Daoy (cell line): ENCODE results near the gene SPRR4. TPM values are rescaled to one million over a fixed set of nuclear protein-coding genes. Genes with fewer than 3 reads are reported as not detected.
"Not testable (repeated sequence)": the region's sequence is repeated elsewhere in the genome, so short reads cannot be mapped to it uniquely, and the experiment has no call there.

Source experiments
- DNase-seq: peaks from one replicate; pipeline ENCODE4 v3.0.0-alpha.2; 2015; ENCODE audit warnings: low read depth
- total RNA-seq: library from RNA; depleted of rRNA; stranded (reverse); fragments of >200 nt; shearing (Covaris generic); gene quantifications from 2 replicates; pipeline ENCODE4 v1.2.3, GENCODE V29; 2014

SPRR4 gene
- total RNA-seq, 1 experiment from 2014 or later, result not detected

DNA sequence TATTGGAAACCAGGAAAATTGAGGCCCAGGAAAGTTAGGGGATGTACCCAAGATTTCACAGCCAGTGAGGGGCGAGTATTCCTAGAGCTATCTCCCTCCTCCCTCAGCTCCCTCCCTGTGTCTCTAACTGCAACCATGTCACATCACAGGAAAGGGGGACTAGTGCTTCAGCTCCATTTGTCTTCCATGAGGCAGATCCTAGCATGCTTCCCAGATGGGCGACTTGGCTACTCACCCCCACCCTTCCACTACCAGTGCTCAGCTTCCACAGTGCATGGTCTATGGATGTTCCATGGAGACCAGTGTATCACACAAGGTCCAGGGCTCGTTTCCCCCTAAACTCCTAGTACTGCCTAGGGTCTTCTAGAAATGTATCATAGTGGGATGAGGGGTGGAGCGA, 4.6 kb upstream of the SPRR4 start:
- no peak for DNase-seq

DNA sequence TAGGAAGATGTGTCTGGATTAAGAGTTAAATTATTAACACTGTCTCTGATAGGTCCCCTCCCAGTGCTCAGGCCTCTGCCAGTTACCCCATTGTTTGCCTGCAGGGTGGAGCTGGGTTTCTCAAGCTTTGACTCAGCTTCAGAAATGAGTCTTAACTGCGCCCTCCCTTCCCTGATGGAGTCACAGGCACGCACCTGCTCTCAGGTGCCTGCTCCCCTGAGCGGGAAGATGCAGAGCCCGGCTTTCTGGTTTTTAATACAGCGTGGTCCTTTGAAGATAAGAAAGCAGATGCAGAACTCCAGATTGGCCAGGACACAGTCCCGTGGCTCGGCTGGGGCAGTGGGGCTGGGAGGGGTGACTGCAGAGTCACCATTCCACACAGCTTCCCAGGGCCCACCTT, 3.2 kb upstream of the SPRR4 start:
- DNase-seq, result no peak

DNA sequence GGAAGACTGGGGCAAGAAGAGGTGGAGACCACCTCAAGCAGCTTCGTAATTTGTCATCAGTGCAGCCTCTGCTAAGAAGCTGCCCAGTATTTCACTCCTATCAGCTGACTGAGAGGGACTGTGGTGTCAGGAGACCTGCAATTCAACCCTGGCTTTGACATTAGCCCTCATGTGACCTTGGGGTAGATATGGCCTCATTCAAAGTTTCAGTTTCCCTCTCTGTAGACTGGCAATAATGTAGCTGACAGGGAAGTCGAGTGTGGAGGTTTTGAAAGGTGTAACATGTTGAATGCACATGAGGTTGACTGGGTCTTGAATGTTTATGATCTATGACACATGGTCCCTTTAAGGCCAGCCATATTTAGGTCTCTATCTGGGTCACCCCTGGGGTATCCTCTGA, 2.2 kb upstream of the SPRR4 start:
- no peak for DNase-seq

DNA sequence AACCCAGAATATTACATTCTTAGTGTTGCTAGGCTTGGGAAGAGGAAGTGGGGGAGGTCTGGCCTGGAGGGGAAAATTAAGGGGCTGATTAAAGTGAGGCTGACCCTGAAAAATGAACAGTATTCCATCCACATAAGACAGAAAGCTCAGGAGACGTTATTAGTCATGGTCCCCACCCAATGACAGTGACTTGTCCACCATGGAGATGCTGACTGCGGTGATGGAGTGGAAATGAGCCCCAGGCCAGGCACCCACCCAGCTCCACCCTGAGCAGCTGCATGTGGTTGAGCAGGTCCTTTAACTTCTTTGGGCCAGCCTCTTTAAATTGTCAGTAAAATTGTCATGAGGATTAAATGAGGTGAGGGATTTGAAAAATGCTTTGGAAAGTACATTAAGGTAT, 1.4 kb upstream of the SPRR4 start:
- DNase-seq, result no peak

DNA sequence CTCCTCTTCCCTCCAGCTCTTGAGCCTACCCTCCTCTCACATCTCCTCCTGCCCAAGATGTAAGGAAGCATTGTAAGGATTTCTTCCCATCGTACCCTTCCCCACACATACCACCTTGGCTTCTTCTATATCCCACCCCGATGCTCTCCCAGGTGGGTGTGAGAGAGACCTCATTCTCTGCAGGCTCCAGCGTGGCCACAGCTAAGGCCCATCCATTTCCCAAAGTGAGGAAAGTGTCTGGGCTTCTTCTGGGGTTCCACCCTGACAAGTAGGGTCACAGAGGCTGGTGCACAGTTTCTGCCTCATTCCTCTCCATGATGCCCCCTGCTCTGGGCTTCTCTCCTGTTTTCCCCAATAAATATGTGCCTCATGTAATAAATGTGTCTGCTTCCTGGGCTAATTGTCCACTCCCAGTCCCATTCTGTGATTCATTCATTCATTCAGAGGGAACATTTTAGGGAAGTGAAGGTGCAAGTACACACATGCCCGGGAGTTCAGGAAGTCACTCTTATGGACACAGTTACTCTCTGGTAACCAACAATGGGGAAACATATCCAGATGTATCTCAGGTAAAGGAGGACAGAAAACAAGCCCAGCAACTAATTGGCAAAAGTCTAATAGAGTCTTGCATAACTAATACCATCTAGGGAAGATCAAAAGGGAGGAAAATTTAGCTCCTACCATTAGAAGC, 1.9 kb downstream of the SPRR4 start:
- DNase-seq, result no peak

DNA sequence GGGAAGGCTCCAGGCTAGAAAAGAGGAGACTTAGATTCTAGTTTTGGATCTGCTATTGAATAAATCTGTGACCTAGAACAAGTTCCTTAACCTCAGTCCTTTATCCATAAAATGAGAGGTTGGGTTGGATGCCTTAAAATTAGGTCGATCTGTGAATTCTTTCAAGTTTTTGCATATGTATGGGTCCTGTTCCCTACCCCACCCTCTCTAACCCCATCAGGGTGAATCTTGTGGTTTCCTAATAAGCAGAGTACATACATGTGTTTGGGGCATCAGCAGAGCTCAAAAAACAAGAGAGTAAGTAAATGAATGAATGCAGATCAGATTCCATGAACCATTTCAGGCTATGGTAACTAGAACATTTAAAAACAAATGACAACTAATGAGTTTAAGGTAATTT, 6.2 kb downstream of the SPRR4 start:
- no peak for DNase-seq

DNA sequence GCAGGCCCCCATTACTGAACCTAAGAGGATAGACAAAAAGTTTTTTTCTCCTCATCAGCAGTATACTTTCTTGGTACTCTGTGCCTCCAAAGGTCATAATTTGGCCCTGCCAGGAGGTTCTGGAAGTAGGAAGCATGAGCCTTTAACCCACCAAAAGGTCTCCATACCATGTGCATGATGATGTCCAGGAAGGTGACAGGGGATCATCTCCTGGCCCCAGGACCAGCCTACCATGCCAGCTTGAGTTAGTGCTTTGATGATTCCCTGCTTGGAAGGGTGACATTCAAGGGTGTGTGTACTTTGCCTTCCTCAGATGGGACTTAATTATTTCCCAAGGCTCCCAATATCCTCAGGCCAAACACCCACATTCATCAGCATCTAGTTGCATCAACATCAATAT, 7.2 kb downstream of the SPRR4 start:
- no peak for DNase-seq

DNA sequence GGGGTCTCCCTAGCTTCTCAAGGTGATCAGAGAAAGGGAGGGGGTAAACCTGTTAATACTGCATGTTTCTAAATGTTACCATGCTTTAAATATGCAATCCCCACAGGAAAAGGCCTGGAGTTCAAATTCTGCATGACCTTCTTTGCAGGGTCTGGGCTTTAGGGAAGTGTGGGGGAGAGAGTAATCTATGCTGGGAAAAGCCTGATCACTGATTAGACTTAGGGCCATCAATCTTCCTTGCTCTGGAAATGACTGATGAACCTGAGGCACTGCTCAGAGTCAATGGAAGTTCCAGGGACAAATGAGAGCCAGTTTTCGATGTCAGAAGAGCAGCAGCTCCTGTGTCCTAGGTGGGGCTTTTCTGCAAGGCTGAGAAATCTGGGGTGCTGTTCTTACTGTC, 10.2 kb downstream of the SPRR4 start:
- no peak for DNase-seq

DNA sequence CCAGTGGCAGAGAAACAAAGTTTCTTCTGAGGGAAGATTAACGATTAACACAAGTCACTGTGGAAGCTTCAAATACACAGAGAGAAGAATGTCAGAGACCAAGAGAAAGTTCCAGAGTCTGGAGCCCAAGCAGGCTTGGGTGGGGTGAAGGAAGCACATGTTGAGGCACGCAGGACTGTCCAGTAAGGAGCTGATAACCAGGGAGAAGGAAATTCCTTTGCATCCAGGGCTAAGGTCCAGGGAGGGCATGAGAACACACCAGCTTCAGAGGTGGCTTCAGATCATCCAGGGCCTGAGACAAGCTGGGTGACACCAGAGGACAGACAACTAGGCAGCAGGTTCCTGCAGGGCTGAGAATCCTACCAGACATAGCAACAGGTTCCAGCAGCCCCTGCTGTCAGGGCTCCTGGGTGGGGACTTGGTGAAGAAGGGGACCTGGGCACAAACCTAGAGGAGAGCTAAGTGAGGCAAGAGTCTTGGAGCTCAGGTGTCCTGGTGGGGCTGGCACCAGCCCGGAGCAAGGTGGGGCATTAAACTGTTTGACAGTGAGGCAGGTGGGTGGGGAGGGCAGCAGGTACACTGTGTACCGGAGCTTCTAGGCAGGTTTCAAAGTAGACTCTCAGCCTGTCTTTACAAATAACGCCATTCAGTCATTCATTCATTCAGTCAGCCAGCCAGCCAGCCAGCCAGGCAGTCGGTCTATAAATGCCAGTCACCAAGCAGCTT, 10.9 kb downstream of the SPRR4 start:
- no peak for DNase-seq

DNA sequence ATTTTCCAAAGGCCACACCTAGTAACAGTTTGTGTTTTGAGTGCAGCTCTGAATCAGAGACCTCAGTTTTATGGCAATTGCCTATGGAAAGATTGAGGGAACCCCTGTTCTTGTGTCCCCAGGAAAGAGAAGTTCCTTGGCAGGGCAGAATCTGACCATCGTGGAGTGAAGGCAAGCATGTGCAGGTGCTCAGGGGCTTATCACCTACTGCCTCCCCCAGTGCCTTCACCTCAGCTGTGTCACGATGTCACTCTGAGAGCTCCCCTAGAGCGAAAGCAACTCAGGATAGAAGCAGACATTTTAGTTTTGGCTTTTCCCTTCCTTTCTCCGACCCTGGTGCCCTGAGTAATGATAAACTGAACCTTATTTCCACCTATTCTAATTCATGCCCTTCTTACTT, 11.6 kb downstream of the SPRR4 start:
- DNase-seq, result no peak

DNA sequence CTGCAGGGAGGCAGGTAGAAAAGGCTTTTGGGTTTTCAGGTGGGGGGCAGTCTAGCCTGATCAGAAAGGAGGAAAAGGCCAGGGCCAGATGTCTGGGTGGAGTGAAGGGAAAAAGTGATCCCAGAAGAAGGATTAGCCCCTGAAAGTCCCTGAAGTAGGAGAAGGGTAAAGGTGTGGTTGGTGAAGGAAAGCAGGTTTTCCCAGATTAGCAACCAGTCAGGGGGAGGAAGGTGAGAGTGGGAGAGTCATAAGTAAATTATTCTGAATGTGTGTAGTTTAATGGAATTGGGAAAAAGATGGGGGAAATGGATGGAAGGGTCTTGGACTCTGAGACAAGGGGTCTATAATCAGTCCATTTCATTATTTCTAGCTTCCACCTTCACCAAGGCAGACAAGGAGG, 12.8 kb downstream of the SPRR4 start:
- no peak for DNase-seq

DNA sequence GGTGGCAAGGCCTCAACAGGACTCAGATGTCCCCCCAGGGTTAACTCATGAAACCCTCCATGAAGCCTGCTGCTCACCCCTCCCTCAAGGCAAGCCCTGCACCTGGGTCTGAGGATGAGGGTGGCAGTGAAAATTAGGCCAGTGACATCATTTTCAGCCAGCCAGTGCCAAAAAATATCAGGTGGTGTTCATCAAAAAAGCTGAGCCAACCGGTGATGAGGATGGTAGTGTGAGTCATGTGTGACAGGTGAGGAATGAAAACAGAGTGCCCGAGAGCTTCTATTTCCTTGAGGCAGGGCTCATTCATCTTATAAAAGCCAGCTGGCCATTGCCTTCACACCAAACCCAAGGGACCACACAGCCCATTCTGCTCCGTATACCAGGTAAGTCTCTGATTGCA, 13.3 kb downstream of the SPRR4 start, which contains the start of gene SPRR1A:
SPRR1A (plus strand) TSS at position 339 of the 400 bp plus-strand sequence. CDS start 1,150 bp downstream, outside the sequence.
- DNase-seq, result no peak

DNA sequence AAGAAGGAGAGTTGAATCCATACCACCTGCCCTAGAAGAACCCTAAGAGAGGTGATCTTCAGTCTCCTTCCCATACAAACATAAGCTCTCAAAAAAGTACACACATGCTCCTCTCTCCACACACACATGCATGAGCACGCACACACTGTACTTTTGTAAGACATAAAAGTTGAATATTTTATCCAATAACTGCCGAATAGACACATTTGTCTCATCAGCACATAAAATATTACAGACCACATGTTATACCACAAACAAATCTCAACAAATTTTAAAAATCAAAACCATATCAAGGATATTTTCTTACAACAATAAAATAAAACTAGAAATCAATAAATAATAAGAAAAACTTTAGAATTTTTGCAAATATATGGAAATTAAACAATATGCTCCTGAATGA, 16.1 kb downstream of the SPRR4 start:
- no peak for DNase-seq

DNA sequence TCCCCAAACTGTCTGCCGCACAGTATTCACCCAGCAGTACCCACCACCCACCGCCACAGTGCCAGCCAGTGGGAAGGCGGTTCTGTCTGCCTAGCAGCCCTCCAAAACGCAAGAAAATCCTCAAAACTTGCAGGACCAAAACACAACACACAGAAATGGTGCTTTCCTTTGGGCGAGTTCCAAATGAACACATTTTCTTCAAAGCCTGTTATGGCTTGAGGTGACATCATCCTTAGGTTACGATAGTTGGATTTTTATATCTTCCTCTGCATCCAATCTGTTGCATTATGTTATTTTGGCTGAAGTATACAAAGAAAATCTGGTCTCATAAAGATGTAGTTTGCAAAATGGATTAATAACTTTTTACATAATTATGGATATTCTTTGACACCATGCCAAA, 22.7 kb downstream of the SPRR4 start:
- DNase-seq, result no peak

DNA sequence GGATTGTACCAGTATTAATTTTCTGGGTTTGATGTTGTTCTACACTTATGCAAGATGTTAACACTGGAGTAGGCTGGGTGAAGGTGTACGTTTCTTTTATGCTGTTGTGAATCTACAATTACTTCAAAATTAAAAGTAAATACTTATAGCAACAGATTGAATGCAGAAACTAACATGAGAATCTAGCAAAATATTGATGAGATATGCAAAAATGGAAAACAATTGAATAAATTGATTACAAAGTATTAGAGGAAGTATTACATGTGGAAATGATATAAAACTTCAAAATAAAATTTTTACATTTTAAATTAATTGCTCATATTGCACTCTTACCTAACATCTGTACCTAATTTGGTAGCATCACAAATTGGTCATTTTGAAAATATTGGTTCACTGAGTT, 25.4 kb downstream of the SPRR4 start:
- no peak for DNase-seq

DNA sequence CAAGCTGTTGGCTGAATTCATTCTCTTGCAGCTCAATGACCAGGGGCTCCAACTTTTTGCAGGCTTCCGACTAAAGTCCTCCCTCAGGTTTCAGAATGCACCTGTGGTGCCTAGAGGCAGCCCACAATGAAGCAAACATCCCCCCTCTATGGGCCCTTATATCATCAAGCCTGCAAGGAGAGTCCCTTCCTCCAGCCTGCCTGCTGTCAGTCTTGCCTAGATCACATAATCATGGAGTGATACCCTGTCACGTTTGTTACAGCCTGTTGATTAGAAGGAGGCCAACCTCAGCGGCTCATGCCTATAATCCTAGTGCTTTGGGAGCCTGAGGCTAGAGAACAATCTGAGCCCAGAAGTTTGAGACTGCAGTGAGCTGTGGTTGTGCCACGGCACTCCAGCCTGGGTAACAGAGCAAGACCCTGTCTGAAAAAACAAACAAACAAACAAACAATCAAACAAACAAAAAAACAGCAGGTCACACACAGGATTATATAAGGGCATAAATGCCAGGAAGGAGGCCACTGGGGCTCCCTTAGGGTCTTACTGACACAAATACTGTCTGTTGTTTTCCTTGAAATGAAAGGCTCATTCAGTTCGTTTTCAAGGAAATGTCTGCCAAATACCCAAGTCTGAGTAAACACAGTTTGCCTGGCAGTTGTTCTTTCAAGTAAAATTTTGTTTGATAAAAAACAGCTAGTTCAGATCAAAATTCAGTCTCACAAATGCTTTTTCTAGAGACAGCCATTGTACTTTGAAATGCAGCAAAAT, 26.4 kb downstream of the SPRR4 start:
- DNase-seq, result no peak

DNA sequence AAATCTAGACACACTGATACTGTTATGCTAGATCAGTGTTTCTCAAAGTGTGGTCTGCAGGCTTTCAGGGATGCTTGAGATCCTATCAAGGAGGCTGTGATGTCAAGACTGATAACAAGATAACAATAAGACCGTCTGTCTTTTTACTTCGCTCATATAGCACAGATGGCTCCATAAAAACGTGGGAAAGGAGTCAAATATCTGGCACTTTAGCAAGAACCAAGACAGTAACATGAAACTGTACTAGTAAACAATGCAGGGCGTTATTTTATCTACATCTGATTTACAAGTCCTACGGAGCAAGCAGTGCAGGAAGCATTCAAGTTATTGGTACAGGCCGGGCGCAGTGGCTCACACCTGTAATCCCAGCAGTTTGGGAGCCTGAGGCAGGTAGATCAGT, 27.5 kb downstream of the SPRR4 start:
- no peak for DNase-seq

DNA sequence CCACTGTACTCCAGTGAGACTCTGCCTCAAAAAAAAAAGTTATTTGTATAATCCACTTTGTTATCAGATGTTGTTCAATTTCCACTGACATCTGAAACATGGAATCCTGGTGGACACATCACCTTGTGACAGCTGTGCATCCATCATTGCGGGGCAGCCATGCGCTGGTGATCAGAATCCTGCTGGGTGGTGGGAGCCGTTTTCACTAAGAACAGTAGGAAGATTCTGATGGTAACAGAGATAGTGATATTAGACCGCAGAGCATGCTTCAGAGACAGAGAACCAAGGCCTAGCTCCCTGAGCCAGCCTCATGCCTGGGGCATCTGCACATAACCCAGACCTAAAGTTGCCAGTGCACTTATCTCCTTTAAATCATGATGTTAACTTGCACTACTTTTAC, 28.0 kb downstream of the SPRR4 start:
- DNase-seq, result no peak

DNA sequence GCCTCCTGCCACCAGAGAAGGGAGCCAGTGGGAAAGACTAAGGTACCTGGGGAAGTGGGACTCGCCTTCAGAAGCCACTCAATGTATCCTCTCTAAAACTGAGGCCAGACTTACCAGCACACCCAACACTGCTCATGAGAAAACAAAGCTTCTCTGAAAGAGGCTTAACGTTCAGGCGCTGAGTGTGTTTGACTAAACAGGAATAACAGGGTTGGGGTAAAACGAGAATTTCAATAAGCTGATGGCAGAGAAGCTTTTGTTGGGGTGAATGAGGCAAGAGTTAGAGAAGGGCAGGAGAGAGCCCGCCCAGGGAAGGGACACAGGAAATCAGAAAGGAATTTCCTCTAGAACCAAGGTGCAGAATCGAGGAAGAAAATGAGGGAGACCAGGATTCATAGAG, 29.4 kb downstream of the SPRR4 start:
- DNase-seq, result no peak

DNA sequence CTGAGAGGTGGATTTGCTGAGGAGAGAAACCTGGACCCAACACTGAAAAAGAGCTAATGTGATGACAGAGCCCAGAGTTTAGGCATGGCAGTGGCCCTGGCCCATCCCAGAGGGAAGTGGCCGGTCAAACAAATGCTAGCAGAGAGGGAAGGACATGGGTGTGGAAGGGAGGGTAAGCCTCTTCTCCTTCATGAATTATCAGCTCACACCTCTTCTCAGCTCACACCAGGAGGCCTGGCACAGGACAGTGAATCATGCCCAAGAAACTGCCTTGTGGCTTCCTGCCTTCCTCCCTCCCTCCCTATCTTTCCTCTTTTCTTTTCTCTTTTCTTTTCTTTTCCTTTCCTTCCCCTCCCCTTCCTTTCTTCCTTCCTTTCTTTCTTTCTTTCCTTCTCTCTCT, 29.8 kb downstream of the SPRR4 start:
- peak; percentile 36 for DNase-seq

DNA sequence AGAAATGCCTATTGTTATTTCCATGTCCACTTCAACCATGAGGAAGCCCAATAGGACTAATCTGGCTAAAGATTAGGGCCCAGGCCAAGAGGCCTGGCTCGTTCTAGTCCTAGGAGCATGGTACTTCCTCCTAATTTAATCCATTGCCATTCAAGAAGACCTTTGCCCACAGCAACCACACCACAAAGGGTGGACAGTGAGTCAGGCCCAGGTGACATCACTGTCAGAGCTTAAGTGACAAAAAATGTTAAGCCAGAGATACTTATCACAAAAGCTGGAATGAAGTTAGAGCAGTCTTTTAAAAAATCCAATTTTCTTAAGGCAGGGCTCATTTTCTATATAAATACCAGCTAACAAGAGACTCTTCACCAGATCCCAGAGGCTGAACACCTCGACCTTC, 30.9 kb downstream of the SPRR4 start, which contains the start of gene SPRR3:
SPRR3 (plus strand) TSS at position 368 of the 400 bp plus-strand sequence. CDS start 1,272 bp downstream, outside the sequence.
- no peak for DNase-seq

DNA sequence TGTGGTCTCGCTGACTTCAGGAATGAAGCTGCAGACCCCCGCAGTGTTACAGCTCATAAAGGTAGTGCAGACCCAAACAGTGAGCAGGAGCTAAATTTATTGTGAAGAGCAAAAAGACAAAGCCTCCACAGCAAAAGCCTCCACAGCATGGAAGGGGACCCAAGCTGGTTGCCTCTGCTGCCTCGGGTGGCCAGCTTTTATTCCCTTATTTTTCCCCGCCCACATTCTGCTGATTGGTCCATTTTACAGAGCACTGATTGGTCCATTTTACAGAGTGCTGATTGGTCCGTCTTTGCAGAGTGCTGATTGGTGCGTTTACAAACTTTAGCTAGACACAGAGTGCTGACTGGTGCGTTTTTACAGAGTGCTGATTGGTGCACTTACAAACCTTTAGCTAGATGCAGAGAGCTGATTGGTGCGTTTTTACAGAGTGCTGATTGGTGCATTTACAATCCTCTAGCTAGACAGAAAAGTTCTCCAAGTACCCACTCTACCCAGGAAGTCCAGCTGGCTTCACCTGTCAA, 40.8 kb downstream of the SPRR4 start:
- DNase-seq, result not testable (repeated sequence)
